Mononuclear cell (primary cell): ENCODE measurements around the gene MRPL53. TPM values are rescaled to one million over a fixed set of nuclear protein-coding genes. Genes with fewer than 3 reads are reported as not detected.

Experiments
- total RNA-seq: library from RNA; depleted of rRNA; stranded (reverse); fragments of >200 nt; gene quantifications from one replicate; pipeline ENCODE4 v1.2.3, GENCODE V29; 2012

Gene MRPL53
- total RNA-seq, 1 donor: 8.3 TPM

Other genes starting within 250 kb of the MRPL53 start
- 6.7 TPM for gene SLC4A5, start 129.3 kb downstream of the MRPL53 start, total RNA-seq
- gene DCTN1, start 92.4 kb downstream of the MRPL53 start, total RNA-seq: 41.8 TPM
- 0.94 TPM for gene C2orf81, start 51.1 kb downstream of the MRPL53 start, total RNA-seq
- 9.3 TPM for gene WDR54, start 51.0 kb downstream of the MRPL53 start, total RNA-seq
- 0.31 TPM for gene RTKN, start 30.7 kb downstream of the MRPL53 start, total RNA-seq
- 15.3 TPM for gene INO80B, start 17.6 kb downstream of the MRPL53 start, total RNA-seq
- 18.5 TPM for gene WBP1, start 14.2 kb downstream of the MRPL53 start, total RNA-seq
- 17.1 TPM for gene MOGS, start 7.3 kb downstream of the MRPL53 start, total RNA-seq
- gene CCDC142, start 10.3 kb upstream of the MRPL53 start, total RNA-seq: 8.3 TPM
- gene TTC31, start 10.4 kb upstream of the MRPL53 start, total RNA-seq: 14.0 TPM
- gene LBX2, start 26.9 kb upstream of the MRPL53 start, total RNA-seq: 0.21 TPM
- gene PCGF1, start 35.0 kb upstream of the MRPL53 start, total RNA-seq: 12.1 TPM
- 0.10 TPM for gene TLX2, start 41.8 kb upstream of the MRPL53 start, total RNA-seq
- gene DQX1, start 53.6 kb upstream of the MRPL53 start, total RNA-seq: not detected
- gene AUP1, start 57.0 kb upstream of the MRPL53 start, total RNA-seq: 115 TPM
- 17.9 TPM for gene HTRA2, start 57.3 kb upstream of the MRPL53 start, total RNA-seq
- gene LOXL3, start 81.3 kb upstream of the MRPL53 start, total RNA-seq: 3.9 TPM
- gene DOK1, start 82.0 kb upstream of the MRPL53 start, total RNA-seq: 2.9 TPM
- gene M1AP, start 175.7 kb upstream of the MRPL53 start, total RNA-seq: 0.31 TPM
- gene SEMA4F, start 181.6 kb upstream of the MRPL53 start, total RNA-seq: 2.0 TPM